ENCODE results near the gene TRPM1. TPM values are rescaled to one million over a fixed set of nuclear protein-coding genes. Genes with fewer than 3 reads are reported as not detected.

Gene TRPM1
- not detected for polyA plus RNA-seq (2013, experiment 1 of 2; ENCODE audit: insufficient read length)
- not detected for polyA plus RNA-seq (2013, experiment 2 of 2; ENCODE audit: insufficient read length)

DNA sequence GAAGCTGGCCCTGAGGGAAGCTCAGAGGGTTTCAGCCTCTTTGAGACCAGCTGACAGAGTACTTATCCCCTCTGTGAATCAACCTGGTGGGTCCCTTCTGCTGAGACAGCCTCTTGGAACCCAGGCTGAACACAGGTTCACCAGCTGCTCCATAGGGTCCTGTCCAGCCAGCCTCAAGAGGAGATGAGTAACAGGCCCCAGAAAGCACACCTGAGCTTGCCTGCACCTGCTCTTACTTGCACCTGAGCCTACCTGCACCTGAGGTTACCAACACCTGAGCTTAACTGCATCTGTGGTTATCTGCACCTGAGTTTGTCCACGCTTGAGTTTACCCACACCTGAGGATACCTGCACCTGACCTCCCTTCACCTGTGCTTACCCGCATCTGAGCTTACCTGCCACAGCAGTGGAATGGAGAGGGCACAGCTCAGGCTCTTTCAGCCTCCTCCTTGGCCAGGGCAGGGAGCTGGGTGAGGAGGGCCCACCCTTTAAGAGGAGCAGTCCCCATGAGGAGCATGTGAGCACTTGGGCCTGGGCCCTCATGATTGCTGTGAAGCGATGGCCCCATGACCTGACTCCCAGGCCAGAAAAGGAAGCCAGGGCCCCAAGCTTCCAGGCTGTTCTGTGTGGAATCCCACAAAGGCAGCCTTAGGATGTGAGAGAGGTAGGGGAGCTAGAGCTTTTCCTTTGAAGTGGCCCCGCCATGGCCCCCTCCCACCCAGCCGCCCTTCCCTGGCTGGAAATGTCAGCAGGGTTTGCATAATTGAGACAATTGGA, at the start of gene TRPM1:
TSS of gene TRPM1 (minus strand) at position 464 of the 777 bp plus-strand sequence. CDS start 20,370 bp downstream, outside the sequence.
- no peak for DNase-seq

DNA sequence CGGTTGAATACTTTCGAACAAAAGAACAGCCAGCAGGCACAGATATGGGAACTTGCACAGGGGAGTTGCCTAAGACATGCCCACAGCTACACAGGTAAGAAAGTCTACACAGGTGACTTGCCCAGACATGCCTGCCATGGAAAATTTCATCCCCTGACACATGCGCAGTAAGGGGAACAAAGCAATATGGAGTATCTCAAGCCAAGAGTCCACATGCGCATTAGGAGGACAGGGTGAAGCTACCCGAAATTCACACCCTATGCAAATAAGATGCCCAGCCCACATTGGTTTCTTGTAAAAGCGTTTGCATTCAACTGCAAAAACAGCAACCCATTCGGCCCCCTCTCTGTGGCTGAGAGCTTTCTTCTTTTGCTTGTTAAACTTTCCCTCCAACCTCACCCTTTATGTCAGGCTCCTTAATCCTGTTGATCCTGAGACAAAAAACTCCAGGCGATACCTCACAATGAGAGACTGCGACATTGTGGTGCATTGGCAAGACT, 49.3 kb upstream of the TRPM1 start:
- no peak for DNase-seq

DNA sequence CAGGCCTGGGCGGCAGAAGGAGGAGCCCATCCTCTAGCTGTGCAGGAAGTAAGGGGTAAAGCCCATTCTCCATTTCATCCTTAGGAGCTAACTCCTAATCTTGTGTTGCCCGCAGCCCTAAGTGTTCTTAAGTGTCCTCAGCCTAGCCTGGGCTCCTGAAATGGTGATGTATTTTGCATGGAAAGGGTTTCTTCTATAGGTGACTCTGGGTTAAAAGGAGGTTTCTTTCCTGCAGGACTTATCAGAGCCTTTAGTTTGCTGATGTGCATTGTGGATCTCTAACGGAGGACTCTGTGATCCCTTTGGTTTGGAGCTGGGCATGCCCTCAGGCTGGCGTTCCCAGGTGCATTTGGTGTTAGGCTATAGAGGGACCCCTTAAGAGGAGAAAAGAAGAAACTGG, 48.5 kb upstream of the TRPM1 start:
- DNase-seq = no peak

- DNase-seq = no peak
Measured at GRCh38 chr15:31149088-31149505, 47.6 kb upstream of the TRPM1 start.

GRCh38 chr15:31148297-31149087, 47.0 kb upstream of the TRPM1 start:
- no peak for DNase-seq

DNA sequence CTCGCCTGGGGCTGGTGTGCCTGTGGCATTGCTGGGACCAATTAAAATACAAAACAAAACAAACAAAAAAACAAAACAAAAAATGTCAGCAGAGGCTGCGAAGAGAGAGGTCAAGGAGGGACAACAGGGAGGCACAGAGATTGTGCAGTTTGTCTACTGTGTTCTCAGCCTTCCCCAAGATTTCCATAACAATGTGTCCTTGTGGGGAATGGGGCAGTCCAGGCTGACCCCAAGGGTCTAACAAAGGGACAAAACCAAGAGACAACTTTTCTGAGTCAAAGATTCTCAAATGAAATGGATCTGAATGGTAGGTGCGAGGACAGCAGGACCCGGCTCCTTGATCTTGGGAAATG, 46.4 kb upstream of the TRPM1 start:
- no peak for DNase-seq

DNA sequence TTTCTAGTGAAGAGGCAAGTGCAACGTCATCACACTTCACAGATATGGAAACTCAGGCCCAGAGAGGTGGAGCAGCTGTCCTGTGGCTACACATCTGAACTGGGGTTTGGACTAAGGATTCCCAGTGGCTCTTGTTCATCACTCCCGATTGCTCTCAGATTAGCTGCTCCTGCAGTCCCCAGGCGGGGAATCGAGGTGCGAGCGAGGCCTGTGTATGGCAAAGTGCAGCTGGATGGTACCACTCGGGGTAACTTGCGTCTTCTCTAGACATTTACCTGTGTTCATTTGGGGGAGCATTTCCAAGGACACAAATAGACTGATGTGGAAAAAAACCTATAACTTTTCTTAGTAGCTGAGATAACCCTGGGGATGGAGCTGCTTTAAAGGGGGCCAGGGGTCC, 45.9 kb upstream of the TRPM1 start:
- no peak for DNase-seq

- DNase-seq = peak; percentile 3
Measured at GRCh38 chr15:31145271-31145911, 43.9 kb upstream of the TRPM1 start.

DNA sequence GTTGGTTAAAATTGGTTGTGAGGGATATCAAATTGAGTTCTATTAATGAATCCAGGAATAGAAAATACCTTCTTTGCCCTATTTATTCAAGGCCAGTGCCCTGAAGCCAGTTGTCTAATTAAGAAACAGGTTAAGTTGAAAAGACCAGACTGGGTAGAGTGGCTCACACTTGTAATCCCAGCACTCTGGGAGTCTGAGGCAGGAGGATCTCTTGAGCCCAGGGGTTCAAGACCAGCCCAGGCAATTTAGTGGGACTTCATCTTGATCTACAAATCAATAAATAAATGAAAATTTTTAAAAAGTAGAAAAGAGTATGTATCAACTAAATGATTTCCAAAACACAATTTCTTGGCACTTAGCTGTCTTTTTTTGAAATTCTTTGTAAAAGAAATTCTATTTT, 40.3 kb upstream of the TRPM1 start:
- no peak for DNase-seq

DNA sequence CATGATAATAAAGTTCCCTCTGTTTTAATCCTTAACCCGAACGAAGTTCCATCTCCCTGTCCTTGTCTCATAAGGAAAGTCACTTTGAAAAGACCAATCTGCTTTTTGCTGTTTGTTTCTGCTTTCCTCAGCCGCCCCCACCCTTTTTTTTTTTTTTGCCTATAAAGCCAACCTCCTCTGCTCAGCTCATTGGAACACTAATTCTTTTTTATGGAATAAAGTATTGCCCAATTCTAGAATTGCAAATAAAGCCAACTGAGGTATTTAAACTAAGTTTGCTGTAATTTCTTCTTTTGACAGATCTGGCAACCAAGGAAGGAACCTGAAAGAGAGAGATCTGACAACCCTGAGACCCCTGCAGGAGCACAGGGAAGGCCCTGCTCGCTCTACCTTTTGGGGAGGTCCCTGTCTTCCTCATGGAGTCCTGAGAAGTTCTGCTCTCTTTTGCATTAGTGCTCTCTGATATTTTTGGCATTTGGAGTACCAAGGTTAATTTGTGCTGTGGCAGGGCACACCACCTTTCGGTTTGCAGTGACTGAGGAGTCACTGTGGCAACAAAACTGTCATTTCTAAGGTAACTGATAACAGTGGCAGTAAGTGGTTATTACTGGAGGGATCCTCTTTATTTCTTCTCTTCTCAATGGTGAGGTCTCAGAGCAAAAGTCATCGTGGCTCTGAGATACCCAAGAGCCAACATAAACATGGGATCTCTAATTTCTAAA, 35.2 kb upstream of the TRPM1 start:
- DNase-seq = no peak

DNA sequence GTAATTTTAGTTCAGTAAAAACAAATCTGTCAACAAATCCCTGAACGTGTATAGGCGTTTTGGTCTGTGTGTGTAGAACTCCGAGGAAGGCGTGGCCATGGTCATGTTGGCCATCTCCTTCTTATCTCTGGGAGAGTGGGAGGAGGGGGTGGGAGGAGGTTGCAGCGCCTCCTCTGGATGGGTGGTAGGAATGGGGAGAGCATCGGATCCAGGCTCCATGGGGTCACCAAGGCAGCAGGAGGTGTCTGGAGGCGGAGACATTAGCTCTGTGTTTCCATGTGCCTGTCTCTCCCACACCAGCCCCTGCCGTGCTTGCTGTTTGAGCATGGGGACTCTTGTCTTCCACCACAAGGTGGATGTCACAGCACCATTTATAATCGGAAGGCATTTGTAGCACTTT, 34.5 kb upstream of the TRPM1 start:
- no peak for DNase-seq

- DNase-seq = no peak
Measured at GRCh38 chr15:31135523-31135922, 34.0 kb upstream of the TRPM1 start.

DNA sequence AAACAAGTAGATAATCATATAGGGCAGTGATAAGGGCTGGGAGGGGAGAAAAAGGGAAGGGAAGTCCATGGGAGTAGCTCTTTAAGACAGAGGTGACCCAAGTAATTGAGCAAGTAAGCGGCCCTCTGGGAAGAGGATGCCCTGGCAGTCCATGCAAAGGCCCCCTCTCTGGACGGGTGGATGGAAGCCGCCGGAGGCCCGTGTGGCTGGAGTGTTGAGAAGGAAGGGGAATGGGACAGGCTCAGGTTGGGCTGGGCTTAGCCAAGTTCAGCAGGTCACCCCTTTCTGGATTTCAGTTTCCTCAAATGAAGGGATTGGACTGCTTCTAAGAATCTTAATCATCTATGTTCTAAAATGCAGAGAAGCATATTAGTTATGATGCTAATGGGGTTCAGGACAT, 32.4 kb upstream of the TRPM1 start:
- no peak for DNase-seq

GRCh38 chr15:31131853-31132375, 30.4 kb upstream of the TRPM1 start:
- DNase-seq = no peak

DNA sequence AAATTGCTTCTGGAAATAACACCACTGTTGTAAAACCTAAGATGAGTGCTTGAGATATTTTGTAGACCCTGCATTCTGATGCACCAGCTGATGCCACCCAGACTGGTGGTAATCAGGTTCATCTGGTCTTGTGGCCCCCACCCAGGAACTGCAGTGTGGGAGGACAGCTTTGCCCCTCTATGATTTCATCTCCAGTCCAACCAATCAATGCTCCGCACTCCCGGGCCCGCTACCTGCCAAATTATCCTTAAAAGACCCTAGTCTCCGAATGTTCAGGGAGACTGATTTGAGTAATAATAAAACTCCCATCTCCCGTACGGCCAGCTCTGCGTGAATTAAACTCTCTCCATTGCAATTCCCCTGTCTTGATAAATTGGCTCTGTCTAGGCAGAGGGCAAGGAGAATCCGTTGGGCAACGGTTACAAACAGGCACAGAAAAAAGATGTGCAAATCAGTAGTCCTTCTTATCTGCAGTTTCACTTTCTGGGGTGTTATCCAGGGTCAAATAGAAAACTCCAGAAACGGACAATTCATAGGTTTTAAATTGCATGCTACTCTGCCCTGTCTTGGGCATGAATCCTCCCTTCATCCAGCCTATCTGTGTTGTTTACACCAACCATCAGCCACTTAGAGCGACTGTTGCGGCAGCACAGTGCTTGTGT, 29.2 kb upstream of the TRPM1 start:
- DNase-seq = no peak

DNA sequence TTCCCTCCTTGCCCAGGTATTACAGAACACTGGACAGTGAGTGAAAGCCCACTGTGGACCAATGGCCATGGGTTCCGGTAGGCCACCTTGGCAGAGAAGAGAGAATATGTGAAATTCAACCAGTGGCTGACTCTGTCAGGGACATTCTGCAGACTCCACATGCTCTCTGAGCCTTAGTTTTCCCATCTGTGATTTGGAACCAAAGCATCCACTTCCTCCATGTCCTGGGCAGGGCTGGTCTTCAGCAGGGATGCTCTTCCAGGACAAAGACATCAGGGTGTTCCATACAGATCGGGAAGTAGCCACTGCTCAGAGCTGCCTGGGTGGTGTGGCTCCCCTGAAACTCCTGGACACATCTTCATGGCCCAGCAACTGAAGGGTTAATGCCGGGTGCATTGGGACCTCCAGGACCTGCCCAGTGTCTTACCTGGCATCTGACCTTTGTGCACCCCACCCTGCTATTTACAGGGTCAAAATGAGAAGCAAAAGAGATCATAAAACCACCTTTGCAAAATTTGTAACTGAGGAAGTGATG, 28.3 kb upstream of the TRPM1 start:
- no peak for DNase-seq

GRCh38 chr15:31128919-31129768, 27.6 kb upstream of the TRPM1 start:
- DNase-seq = peak; percentile 61

GRCh38 chr15:31128477-31128876, 27.0 kb upstream of the TRPM1 start:
- DNase-seq = no peak

DNA sequence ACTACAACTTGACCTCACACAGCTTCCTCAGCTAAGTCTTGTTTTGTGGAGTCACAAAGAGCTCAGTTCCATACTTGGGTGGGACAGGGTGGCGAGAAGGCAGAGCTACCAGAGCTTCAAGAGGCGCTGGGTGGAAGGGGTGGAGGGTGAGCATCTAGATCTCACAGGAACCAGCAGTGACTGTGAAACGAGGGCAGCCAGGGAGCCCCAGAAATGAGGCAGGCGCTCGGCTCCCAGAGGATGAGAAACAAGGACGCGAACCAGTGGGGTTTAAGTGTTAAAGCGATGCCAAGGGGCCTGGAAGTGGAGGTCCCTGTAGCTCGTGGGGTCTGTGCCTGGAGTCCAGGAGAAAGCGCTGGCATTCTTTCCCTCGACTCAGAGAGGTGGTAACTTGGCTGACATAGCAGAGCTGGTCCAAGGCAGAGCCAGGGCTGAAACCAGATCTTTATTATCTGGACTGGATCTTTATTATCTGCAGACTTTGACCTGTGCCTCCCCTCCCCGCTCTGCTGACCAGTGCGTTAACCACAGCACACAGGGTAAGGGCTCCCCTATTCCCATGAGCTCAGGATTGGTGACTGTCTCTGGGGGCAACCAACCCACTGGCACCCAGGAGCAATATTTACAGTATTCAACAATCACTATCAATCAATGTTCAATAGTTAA, 26.2 kb upstream of the TRPM1 start:
- no peak for DNase-seq

DNA sequence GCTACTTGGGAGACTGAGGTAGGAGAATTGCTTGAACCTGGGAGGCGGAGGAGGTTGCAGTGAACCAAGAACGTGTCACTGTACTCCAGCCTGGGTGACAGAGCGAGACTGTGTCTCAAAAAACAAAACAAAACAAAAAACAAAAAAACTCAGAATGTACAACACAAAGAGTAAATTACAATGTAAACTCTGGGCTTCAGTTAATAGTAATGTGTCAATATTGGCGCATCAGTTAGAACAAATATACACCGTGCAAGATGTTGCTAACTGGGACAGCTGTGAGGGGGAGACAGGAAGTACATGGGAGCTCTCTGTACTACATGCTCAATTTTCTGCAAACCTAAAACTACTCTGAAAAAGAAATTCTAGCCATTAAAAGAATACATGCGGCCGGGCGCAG, 23.5 kb upstream of the TRPM1 start:
- DNase-seq = no peak

Measured in fibroblast of skin of scalp (primary cell).